K562 (cell line): Measurements from ENCODE around the gene ARID3A. TPM values are rescaled to one million over a fixed set of nuclear protein-coding genes. Genes with fewer than 3 reads are reported as not detected.

Experiments
- GABPB2 ChIP-seq: fragments of 250-450 bp; sonication (Bioruptor Pico); conservative IDR thresholded peaks from 2 replicates; pipeline ENCODE4 v1.5.1; 2021; ENCODE audit warnings: mild to moderate bottlenecking
- GATA2 ChIP-seq: sonication (generic); formaldehyde crosslinking; IDR thresholded peaks from 2 replicates; pipeline ENCODE4 v1.4.0; 2020; ENCODE audit warnings: mild to moderate bottlenecking, missing genetic modification reagents
- GATAD2B ChIP-seq: fragments of 450-650 bp; IDR thresholded peaks from 2 replicates; pipeline ENCODE4 v1.6.1; 2017; ENCODE audit warnings: mild to moderate bottlenecking, borderline replicate concordance
- KDM1A ChIP-seq, 2 experiments: fragments of 450-650 bp; IDR thresholded peaks; 2 replicates each; pipeline ENCODE4 v1.6.1; 2016; ENCODE audit warnings: mild to moderate bottlenecking in 2 of 2
- NFXL1 ChIP-seq: fragments of 450-650 bp; formaldehyde crosslinking; IDR thresholded peaks from 2 replicates; pipeline ENCODE4 v1.4.0; 2021; ENCODE audit warnings: mild to moderate bottlenecking
- PTBP1 ChIP-seq: fragments of 200-400 bp; formaldehyde crosslinking; IDR thresholded peaks from 2 replicates; pipeline ENCODE4 v1.6.1; 2017; ENCODE audit warnings: low read depth, low read length
- RBM25 ChIP-seq: fragments of 200-400 bp; formaldehyde crosslinking; IDR thresholded peaks from 2 replicates; pipeline ENCODE4 v1.6.1; 2018; ENCODE audit warnings: low read length, low read depth, moderate library complexity; ENCODE audit not compliant: severe bottlenecking
- SMARCC2 ChIP-seq: fragments of 450-650 bp; IDR thresholded peaks from 2 replicates; pipeline ENCODE4 v1.6.1; 2017; ENCODE audit warnings: antibody characterized with exemption, moderate library complexity, mild to moderate bottlenecking, low read depth
- ZFP36 ChIP-seq: fragments of 150-350 bp; IDR thresholded peaks from 2 replicates; pipeline ENCODE4 v1.6.1; 2018; ENCODE audit warnings: low read length, low read depth; ENCODE audit not compliant: partially characterized antibody
- ZFX ChIP-seq: sonication (generic); formaldehyde crosslinking; IDR thresholded peaks from 2 replicates; pipeline ENCODE4 v1.8.0; 2022; ENCODE audit warnings: mild to moderate bottlenecking, missing genetic modification reagents, moderate library complexity
- ZNF551 ChIP-seq: fragments of 250-450 bp; sonication (Bioruptor Pico); IDR thresholded peaks from 2 replicates; pipeline ENCODE4 v1.5.0; 2021; ENCODE audit warnings: mild to moderate bottlenecking, moderate library complexity
- polyA plus RNA-seq, 8 experiments: library from polyadenylated mRNA; depleted of rRNA in 4 of 8; stranded (reverse) in 5 of 8; unstranded in 3 of 8; fragments of >200 nt; fragmentation: Nextera tagmentation in 2 of 8; fragmentation: Illumina TruSeq in 1 of 8; extraction: Ambion mirVana in 2 of 8; extraction: Trizol in 1 of 8; gene quantifications; 2 replicates each; pipeline versions ENCODE4 v1.2.1 to v1.2.3, GENCODE V29; 2011 to 2014; ENCODE audit warnings: inconsistent platforms in 1 of 8, missing spikeins in 1 of 8
- total RNA-seq, 7 experiments: library from RNA; depleted of rRNA in 6 of 7; stranded (reverse); fragments of >200 nt in 6 of 7; fragmentation: Illumina TruSeq in 2 of 7; extraction: Trizol in 2 of 7; gene quantifications; 2 replicates each; pipeline versions ENCODE4 v1.2.1 to v1.2.3, GENCODE V29; 2011 to 2021; ENCODE audit warnings: low replicate concordance in 1 of 7
- TF ChIP-seq, protein P1 (sequence below): fragments of 250-450 bp; sonication (Bioruptor Pico); IDR thresholded peaks from 2 replicates; pipeline ENCODE4 v1.8.0; 2022; ENCODE audit warnings: inconsistent platforms, mild to moderate bottlenecking, moderate library complexity, borderline replicate concordance
- TF ChIP-seq, protein P2 (sequence below): fragments of 250-450 bp; sonication (Bioruptor Pico); IDR thresholded peaks from 2 replicates; pipeline ENCODE4 v1.8.0; 2021; ENCODE audit warnings: moderate library complexity, mild to moderate bottlenecking, inconsistent platforms
- TF ChIP-seq, protein P3 (sequence below): sonication (generic); formaldehyde crosslinking; IDR thresholded peaks from 2 replicates; pipeline ENCODE4 v1.8.0; 2022; ENCODE audit warnings: mild to moderate bottlenecking, missing genetic modification reagents, borderline replicate concordance
- TF ChIP-seq, protein P4 (sequence below): fragments of 250-450 bp; sonication (Bioruptor Pico); IDR thresholded peaks from 2 replicates; pipeline ENCODE4 v1.8.0; 2021; ENCODE audit warnings: moderate library complexity, mild to moderate bottlenecking, inconsistent platforms
- TF ChIP-seq, protein P5 (sequence below): fragments of 450-650 bp; formaldehyde crosslinking; IDR thresholded peaks from 2 replicates; pipeline ENCODE4 v1.4.0; 2022; ENCODE audit warnings: missing genetic modification characterization

ARID3A gene
- total and polyA plus RNA-seq, 9 of the 15 experiments (the other 6 are each of a cell fraction or from before 2014, with no cell fraction given) = 1.4 to 118 (median 31.2) TPM

DNA sequence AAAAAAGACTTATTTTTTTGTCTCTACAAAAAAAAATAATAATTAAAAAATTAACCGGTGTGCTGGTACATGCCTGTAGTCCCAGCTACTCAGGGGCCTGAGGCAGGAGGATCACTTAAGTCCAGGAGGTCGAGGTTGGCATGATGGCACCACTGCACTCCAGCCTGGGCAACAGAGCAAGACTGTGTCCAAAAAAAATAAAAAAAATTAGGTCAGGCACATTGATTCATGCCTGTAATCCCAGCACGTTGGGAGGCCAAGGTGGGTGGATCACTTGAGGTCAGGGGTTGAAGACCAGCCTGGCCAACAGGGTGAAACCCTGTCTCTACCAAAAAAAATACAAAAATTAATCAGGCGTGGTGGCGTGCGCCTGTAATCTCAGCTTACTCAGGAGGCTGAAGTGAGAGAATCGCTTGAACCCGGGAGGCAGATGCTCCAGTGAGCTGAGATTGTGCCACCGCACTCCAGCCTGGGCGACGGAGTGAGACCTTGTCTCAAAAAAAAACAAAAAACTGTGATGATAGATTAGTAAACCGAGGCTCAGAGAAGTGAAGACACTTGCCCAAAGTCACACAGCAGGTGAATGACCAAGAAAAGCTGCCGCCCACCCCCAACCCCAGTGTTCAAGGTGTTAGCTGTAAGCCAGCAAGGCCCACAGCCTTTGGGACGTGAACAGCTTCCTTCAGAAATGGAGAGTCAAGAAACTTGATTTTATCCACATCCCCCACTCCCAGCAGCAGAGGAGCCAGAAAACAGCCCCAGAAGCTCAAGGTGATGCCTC, 23.2 kb upstream of the ARID3A start (continued):
- TF ChIP-seq, protein P1, sequence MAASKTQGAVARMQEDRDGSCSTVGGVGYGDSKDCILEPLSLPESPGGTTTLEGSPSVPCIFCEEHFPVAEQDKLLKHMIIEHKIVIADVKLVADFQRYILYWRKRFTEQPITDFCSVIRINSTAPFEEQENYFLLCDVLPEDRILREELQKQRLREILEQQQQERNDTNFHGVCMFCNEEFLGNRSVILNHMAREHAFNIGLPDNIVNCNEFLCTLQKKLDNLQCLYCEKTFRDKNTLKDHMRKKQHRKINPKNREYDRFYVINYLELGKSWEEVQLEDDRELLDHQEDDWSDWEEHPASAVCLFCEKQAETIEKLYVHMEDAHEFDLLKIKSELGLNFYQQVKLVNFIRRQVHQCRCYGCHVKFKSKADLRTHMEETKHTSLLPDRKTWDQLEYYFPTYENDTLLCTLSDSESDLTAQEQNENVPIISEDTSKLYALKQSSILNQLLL = no peak
- TF ChIP-seq ZNF551 (CRISPR knock-in tag) = no peak
- TF ChIP-seq GATA2 (CRISPR knock-in tag) = no peak
- TF ChIP-seq, protein P2, sequence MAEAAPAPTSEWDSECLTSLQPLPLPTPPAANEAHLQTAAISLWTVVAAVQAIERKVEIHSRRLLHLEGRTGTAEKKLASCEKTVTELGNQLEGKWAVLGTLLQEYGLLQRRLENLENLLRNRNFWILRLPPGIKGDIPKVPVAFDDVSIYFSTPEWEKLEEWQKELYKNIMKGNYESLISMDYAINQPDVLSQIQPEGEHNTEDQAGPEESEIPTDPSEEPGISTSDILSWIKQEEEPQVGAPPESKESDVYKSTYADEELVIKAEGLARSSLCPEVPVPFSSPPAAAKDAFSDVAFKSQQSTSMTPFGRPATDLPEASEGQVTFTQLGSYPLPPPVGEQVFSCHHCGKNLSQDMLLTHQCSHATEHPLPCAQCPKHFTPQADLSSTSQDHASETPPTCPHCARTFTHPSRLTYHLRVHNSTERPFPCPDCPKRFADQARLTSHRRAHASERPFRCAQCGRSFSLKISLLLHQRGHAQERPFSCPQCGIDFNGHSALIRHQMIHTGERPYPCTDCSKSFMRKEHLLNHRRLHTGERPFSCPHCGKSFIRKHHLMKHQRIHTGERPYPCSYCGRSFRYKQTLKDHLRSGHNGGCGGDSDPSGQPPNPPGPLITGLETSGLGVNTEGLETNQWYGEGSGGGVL (CRISPR knock-in tag) = no peak
- TF ChIP-seq KDM1A (IDR thresholded peaks at IDR 0.05) = peak; percentile 67 to 87
- TF ChIP-seq SMARCC2 = no peak
- peak; percentile 79 for TF ChIP-seq RBM25
- no peak for TF ChIP-seq NFXL1
- TF ChIP-seq GATAD2B = no peak
- TF ChIP-seq, protein P3, sequence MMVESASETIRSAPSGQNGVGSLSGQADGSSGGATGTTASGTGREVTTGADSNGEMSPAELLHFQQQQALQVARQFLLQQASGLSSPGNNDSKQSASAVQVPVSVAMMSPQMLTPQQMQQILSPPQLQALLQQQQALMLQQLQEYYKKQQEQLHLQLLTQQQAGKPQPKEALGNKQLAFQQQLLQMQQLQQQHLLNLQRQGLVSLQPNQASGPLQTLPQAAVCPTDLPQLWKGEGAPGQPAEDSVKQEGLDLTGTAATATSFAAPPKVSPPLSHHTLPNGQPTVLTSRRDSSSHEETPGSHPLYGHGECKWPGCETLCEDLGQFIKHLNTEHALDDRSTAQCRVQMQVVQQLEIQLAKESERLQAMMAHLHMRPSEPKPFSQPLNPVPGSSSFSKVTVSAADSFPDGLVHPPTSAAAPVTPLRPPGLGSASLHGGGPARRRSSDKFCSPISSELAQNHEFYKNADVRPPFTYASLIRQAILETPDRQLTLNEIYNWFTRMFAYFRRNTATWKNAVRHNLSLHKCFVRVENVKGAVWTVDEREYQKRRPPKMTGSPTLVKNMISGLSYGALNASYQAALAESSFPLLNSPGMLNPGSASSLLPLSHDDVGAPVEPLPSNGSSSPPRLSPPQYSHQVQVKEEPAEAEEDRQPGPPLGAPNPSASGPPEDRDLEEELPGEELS (CRISPR knock-in tag) = no peak
- TF ChIP-seq, protein P4, sequence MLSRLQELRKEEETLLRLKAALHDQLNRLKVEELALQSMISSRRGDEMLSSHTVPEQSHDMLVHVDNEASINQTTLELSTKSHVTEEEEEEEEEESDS = no peak
- no peak for TF ChIP-seq GABPB2 (CRISPR knock-in tag)
- TF ChIP-seq ZFP36 = peak; percentile 88
- 0 out of 2 replicates have a peak, but pooled peaks have one; percentile 76 for TF ChIP-seq PTBP1
- no peak; the same call in 1 of the 2 replicates for TF ChIP-seq ZFX
- TF ChIP-seq, protein P5, sequence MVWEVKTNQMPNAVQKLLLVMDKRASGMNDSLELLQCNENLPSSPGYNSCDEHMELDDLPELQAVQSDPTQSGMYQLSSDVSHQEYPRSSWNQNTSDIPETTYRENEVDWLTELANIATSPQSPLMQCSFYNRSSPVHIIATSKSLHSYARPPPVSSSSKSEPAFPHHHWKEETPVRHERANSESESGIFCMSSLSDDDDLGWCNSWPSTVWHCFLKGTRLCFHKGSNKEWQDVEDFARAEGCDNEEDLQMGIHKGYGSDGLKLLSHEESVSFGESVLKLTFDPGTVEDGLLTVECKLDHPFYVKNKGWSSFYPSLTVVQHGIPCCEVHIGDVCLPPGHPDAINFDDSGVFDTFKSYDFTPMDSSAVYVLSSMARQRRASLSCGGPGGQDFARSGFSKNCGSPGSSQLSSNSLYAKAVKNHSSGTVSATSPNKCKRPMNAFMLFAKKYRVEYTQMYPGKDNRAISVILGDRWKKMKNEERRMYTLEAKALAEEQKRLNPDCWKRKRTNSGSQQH (CRISPR knock-in tag) = no peak
